Endothelial cell of umbilical vein (primary cell): Measurements from ENCODE around the gene CPEB2. TPM values are rescaled to one million over a fixed set of nuclear protein-coding genes. Genes with fewer than 3 reads are reported as not detected.

Experiments
- BruUV-seq: library from RNA; stranded (reverse); fragments of 400-500 nt; replicated peaks from 2 replicates; lab custom pipeline; 2021; lab: Mats Ljungman, UMichigan
- CTCF ChIA-PET: fragments of 300-600, 350-600 bp; sonication (Branson Sonifier 250); formaldehyde crosslinking; loops from one replicate; lab custom pipeline; 2021; ENCODE audit warnings: antibody characterized with exemption, inconsistent platforms; lab: Charles Lee
- POLR2A ChIA-PET: fragments of 300-600, 350-600 bp; sonication (Branson Sonifier 250); formaldehyde crosslinking; loops from one replicate; lab custom pipeline; 2021; ENCODE audit warnings: antibody characterized with exemption, inconsistent platforms; lab: Charles Lee
- DNase-seq: peaks from one replicate; pipeline ENCODE4 v3.0.0-alpha.2; 2011; ENCODE audit warnings: low read depth, low spot score
- FAIRE-seq: peaks from 2 replicates; lab custom pipeline; 2011; peaks lifted over from hg19 to GRCh38; lab: Jason Lieb, UNC
- H2AFZ ChIP-seq: 2 replicates; pipeline ENCODE4 v1.6.0; 2012; ENCODE audit warnings: low read depth, low read length, control low read depth, inconsistent platforms
- H3K27ac ChIP-seq: 2 replicates; pipeline ENCODE4 v1.5.1; 2011; ENCODE audit warnings: low read depth, mild to moderate bottlenecking, control low read depth, low read length, moderate library complexity; ENCODE audit not compliant: insufficient read depth
- H3K27me3 ChIP-seq, 2 experiments: 2 replicates each; pipeline versions ENCODE4 v1.6.0 to v1.6.1; 2011; ENCODE audit warnings: low read length in 2 of 2, mixed read lengths in 1 of 2; ENCODE audit not compliant: control insufficient read depth in 2 of 2, insufficient read depth in 2 of 2
- H3K36me3 ChIP-seq, 2 experiments: 2 replicates in 1 of 2; 3 replicates in 1 of 2; pipeline ENCODE4 v1.5.1; 2011; ENCODE audit warnings: low read length in 2 of 2, mild to moderate bottlenecking in 1 of 2, moderate library complexity in 1 of 2; ENCODE audit not compliant: control insufficient read depth in 2 of 2, insufficient read depth in 2 of 2; ENCODE audit errors: extremely low read depth in 1 of 2
- H3K4me1 ChIP-seq: 3 replicates; pipeline ENCODE4 v1.5.1; 2011; ENCODE audit warnings: mild to moderate bottlenecking, low read length; ENCODE audit not compliant: control insufficient read depth, insufficient read depth; ENCODE audit errors: extremely low read depth
- H3K4me2 ChIP-seq: 2 replicates; pipeline ENCODE4 v1.6.1; 2011; ENCODE audit warnings: low read length, control low read depth, mixed read lengths; ENCODE audit not compliant: insufficient read depth
- H3K4me3 ChIP-seq, 3 experiments: fragments of 200-600 bp in 1 of 3; sonication (generic), shearing (Covaris generic) in 1 of 3; replicated peaks in 1 of 3; 2 replicates each; pipeline ENCODE4 v1.5.1; 2011 to 2016; ENCODE audit warnings: control low read depth in 3 of 3, low read length in 3 of 3, mild to moderate bottlenecking in 2 of 3, inconsistent platforms in 1 of 3, low read depth in 1 of 3, moderate library complexity in 1 of 3; ENCODE audit not compliant: insufficient read depth in 1 of 3
- H3K79me2 ChIP-seq: 2 replicates; pipeline ENCODE4 v1.6.0; 2012; ENCODE audit warnings: low read length, inconsistent platforms; ENCODE audit not compliant: control insufficient read depth, insufficient read depth
- H3K9ac ChIP-seq: replicated peaks from 2 replicates; pipeline ENCODE3; 2011; ENCODE audit warnings: low read length, control low read depth; ENCODE audit not compliant: insufficient read depth; ENCODE audit errors: extremely low read depth
- H3K9me1 ChIP-seq: replicated peaks from 3 replicates; pipeline ENCODE4 v1.6.0; 2011; ENCODE audit warnings: mild to moderate bottlenecking, low read length; ENCODE audit not compliant: control insufficient read depth, insufficient read depth; ENCODE audit errors: extremely low read depth
- H3K9me3 ChIP-seq: replicated peaks from 2 replicates; pipeline ENCODE4 v1.5.1; 2012; ENCODE audit warnings: low read length, inconsistent platforms; ENCODE audit not compliant: control insufficient read depth, insufficient read depth
- H4K20me1 ChIP-seq: replicated peaks from 2 replicates; pipeline ENCODE3; 2011; ENCODE audit warnings: mild to moderate bottlenecking, low read length; ENCODE audit not compliant: control insufficient read depth, insufficient read depth; ENCODE audit errors: extremely low read depth
- EZH2 ChIP-seq: IDR thresholded peaks from 2 replicates; pipeline ENCODE4 v1.6.1; 2012; ENCODE audit warnings: borderline replicate concordance, low read depth, mild to moderate bottlenecking, moderate library complexity, low read length, inconsistent platforms; ENCODE audit not compliant: severe bottlenecking
- FOS ChIP-seq: IDR thresholded peaks from 2 replicates; pipeline ENCODE4 v1.6.1; 2011; ENCODE audit warnings: mild to moderate bottlenecking, low read length, moderate library complexity, borderline replicate concordance; ENCODE audit not compliant: insufficient read depth
- GATA2 ChIP-seq: IDR thresholded peaks from 2 replicates; pipeline ENCODE4 v1.7.0; 2011; ENCODE audit warnings: low read depth, mild to moderate bottlenecking, moderate library complexity, mixed read lengths, low read length; ENCODE audit not compliant: insufficient read length, insufficient read depth
- JUN ChIP-seq: IDR thresholded peaks from 2 replicates; pipeline ENCODE4 v1.6.1; 2011; ENCODE audit warnings: borderline replicate concordance, low read depth; ENCODE audit not compliant: insufficient read length, insufficient read depth
- MYC ChIP-seq: IDR thresholded peaks from one replicate; pipeline ENCODE4 v1.6.1; 2011; ENCODE audit warnings: mild to moderate bottlenecking, low read depth, low read length
- POLR2A ChIP-seq: IDR thresholded peaks from 2 replicates; pipeline ENCODE4 v1.6.1; 2012; ENCODE audit warnings: low read depth, mild to moderate bottlenecking, control low read depth, low read length
- POLR2AphosphoS5 ChIP-seq: IDR thresholded peaks from 2 replicates; pipeline ENCODE4 v1.6.1; 2012; ENCODE audit warnings: low read depth, mild to moderate bottlenecking, control low read depth, low read length, moderate library complexity; ENCODE audit not compliant: insufficient read depth
- dilution Hi-C: fragments of 300-500 bp; cut with MboI; formaldehyde crosslinking; loops from one replicate; pipeline ENCODE4 v1.15.0; 2019; ENCODE audit warnings: low sequenced_read_pairs; ENCODE audit not compliant: extremely low pct_ligation_motif_present
- intact Hi-C: fragments of 100-400 bp; cut with micrococcal nuclease; formaldehyde crosslinking; loops from one replicate; pipeline ENCODE4 v1.10.0; 2022
- polyA plus RNA-seq, 4 experiments: library from polyadenylated mRNA; depleted of rRNA in 3 of 4; stranded (reverse) in 3 of 4; unstranded in 1 of 4; fragments of >200 nt; gene quantifications; 2 replicates each; pipeline versions ENCODE4 v1.2.1 to v1.2.3, GENCODE V29; 2011 to 2012; ENCODE audit warnings: missing spikeins in 1 of 4
- total RNA-seq: library from RNA; stranded (reverse); gene quantifications from 2 replicates; pipeline ENCODE4 v1.2.3, GENCODE V29; 2021
- TF ChIP-seq, protein P1 (sequence below), 2 donors: IDR thresholded peaks; 1 replicate in 1 of 2; 2 replicates in 1 of 2; pipeline ENCODE4 v1.5.1; 2011; ENCODE audit warnings: low read length in 2 of 2, mild to moderate bottlenecking in 2 of 2, moderate library complexity in 2 of 2, control low read depth in 1 of 2, inconsistent platforms in 1 of 2, low read depth in 1 of 2; ENCODE audit not compliant: insufficient read depth in 1 of 2; ENCODE audit errors: extremely low read depth in 1 of 2
- TF ChIP-seq, protein P2 (sequence below): IDR thresholded peaks from 2 replicates; pipeline ENCODE4 v1.6.1; 2011; ENCODE audit not compliant: insufficient read depth, insufficient read length

Gene CPEB2
- total and polyA plus RNA-seq, 2 donors (not counting 3 experiments of a cell fraction or from before 2014, with no cell fraction given) = 2.8 to 11.7 TPM

- Histone ChIP-seq H3K27me3 (no peaks in the 10 kb centered on the region), H2AFZ (peak overlapping the region; percentile 79), H3K4me3 (peak overlapping the region; percentile 77 to 93 (median 93)), H3K4me1 (peaks cover 17% of the 10 kb centered on the region), H3K9me1 (no peaks in the 10 kb centered on the region), H3K9me3 (no peaks in the 10 kb centered on the region), H3K27ac (peak overlapping the region; percentile 97), H3K36me3 (peaks cover 0 to 3% of the 10 kb centered on the region in 2 experiments), H3K9ac (peak overlapping the region; percentile 96), H4K20me1 (no peaks in the 10 kb centered on the region), H3K4me2 (peak overlapping the region; percentile 54), H3K79me2 (peaks cover 41% of the 10 kb centered on the region)
- FAIRE-seq (no peak), DNase-seq (peak; percentile 63)
- TF ChIP-seq, protein P1, sequence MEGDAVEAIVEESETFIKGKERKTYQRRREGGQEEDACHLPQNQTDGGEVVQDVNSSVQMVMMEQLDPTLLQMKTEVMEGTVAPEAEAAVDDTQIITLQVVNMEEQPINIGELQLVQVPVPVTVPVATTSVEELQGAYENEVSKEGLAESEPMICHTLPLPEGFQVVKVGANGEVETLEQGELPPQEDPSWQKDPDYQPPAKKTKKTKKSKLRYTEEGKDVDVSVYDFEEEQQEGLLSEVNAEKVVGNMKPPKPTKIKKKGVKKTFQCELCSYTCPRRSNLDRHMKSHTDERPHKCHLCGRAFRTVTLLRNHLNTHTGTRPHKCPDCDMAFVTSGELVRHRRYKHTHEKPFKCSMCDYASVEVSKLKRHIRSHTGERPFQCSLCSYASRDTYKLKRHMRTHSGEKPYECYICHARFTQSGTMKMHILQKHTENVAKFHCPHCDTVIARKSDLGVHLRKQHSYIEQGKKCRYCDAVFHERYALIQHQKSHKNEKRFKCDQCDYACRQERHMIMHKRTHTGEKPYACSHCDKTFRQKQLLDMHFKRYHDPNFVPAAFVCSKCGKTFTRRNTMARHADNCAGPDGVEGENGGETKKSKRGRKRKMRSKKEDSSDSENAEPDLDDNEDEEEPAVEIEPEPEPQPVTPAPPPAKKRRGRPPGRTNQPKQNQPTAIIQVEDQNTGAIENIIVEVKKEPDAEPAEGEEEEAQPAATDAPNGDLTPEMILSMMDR (IDR thresholded peaks at IDR 0.05; ENCODE audit: extremely low read depth in 1 of 2, insufficient read depth in 1 of 2, low read depth in 1 of 2, low read length in 2 of 2) = no peak
- no peak for TF ChIP-seq JUN
- TF ChIP-seq, protein P2, sequence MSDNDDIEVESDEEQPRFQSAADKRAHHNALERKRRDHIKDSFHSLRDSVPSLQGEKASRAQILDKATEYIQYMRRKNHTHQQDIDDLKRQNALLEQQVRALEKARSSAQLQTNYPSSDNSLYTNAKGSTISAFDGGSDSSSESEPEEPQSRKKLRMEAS = no peak
- no peak for TF ChIP-seq EZH2
- no peak for TF ChIP-seq GATA2
- no peak for TF ChIP-seq POLR2A
- no peak for TF ChIP-seq POLR2AphosphoS5
- no peak for TF ChIP-seq FOS
- TF ChIP-seq MYC = no peak
- ChIA-PET POLR2A (interaction anchor here (0.6 kb wide), 1 partner anchor 820 kb away, joined by 3 read pairs; no protein-coding TSS in a partner anchor), CTCF (interaction anchor here (1.0 to 2.6 kb wide), 3 partner anchors 10 to 1349 kb away, joined by 3 to 10 read pairs (median 4); no protein-coding TSS in a partner anchor)
- no TSS peak for BruUV-seq
- intact Hi-C loops (loop anchor here (2.0 to 10.0 kb wide), 8 partner anchors 145 to 1521 kb away; partner anchors contain the start of genes BOD1L1, FBXL5 and RAB28), dilution Hi-C loops (no loop called here)
Observed at GRCh38 chr4:15003401-15003890, 1.2 kb downstream of the CPEB2 start.
